ENCODE data around the gene NLRP5. TPM values are rescaled to one million over a fixed set of nuclear protein-coding genes. Genes with fewer than 3 reads are reported as not detected.

Gene NLRP5
- total and polyA plus RNA-seq, 10 donors: not detected

GRCh38 chr19:56083668-56084067 lies 97.1 kb downstream of the NLRP5 start:
- Histone ChIP-seq H3K4me3 (no peak overlapping the region), H3K36me3 (peaks cover 0 to 41% (median 13%) of the 10 kb centered on the region in 6 donors), H3K9me3 (no peaks in the 10 kb centered on the region), H3K4me1 (peaks cover 12 to 65% (median 31%) of the 10 kb centered on the region in 6 donors), H3K27me3 (replicated peaks in 1 of 7) (peaks cover 0 to 4% (median 0%) of the 10 kb centered on the region in 7 donors), H3K27ac (no peak overlapping the region)
- intact Hi-C loops (cut with DNase I; ENCODE audit: low total_unique reads): no loop called here
- TF ChIP-seq POLR2AphosphoS5 (IDR thresholded peaks at IDR 0.05) (peak in 1 of 3 donors; percentile 18), POLR2A (IDR thresholded peaks at IDR 0.05) (no peak), CTCF (IDR thresholded peaks at IDR 0.05 in 8 of 11, conservative IDR thresholded peaks at IDR 0.05 in 3 of 11) (no peak)
- WGBS, 5 donors: 70 to 89% (median 74%) methylated on average over 9 of the region's 9 CpGs
- peak; percentile 4 for DNase-seq

- WGBS, 5 donors: 70 to 87% (median 82%) methylated on average over 6 to 18 of the region's 18 CpGs
- peaks cover 0 to 54% (median 27%) of the 10 kb centered on the region in 6 donors for H3K36me3 ChIP-seq
- peak; percentile 59 for DNase-seq
- no peak for TF ChIP-seq CTCF (IDR thresholded peaks at IDR 0.05 in 8 of 11, conservative IDR thresholded peaks at IDR 0.05 in 3 of 11)
- peak in 2 of 3 donors; percentile 33 to 68 for TF ChIP-seq POLR2AphosphoS5 (IDR thresholded peaks at IDR 0.05)
- H3K9me3 ChIP-seq: no peaks in the 10 kb centered on the region
- H3K27ac ChIP-seq: peak overlapping the region in 1 of 8 donors; percentile 65
- H3K4me1 ChIP-seq: peaks cover 12 to 72% (median 34%) of the 10 kb centered on the region in 6 donors
- peaks cover 0 to 4% (median 0%) of the 10 kb centered on the region in 7 donors for H3K27me3 ChIP-seq (replicated peaks in 1 of 7)
- intact Hi-C loops (cut with DNase I; ENCODE audit: low total_unique reads): no loop called here
- H3K4me3 ChIP-seq: no peak overlapping the region
Measured at GRCh38 chr19:56084835-56085536, 98.4 kb downstream of the NLRP5 start.

- DNase-seq: no peak
- no peak for TF ChIP-seq CTCF (IDR thresholded peaks at IDR 0.05 in 8 of 11, conservative IDR thresholded peaks at IDR 0.05 in 3 of 11)
- TF ChIP-seq POLR2AphosphoS5 (IDR thresholded peaks at IDR 0.05): peak in 1 of 3 donors; percentile 21
- TF ChIP-seq POLR2A (IDR thresholded peaks at IDR 0.05): no peak
- Histone ChIP-seq H3K4me3 (no peak overlapping the region), H3K27me3 (replicated peaks in 1 of 7) (peaks cover 0 to 4% (median 0%) of the 10 kb centered on the region in 7 donors), H3K27ac (peak overlapping the region in 3 of 8 donors; percentile 43 to 65 (median 54)), H3K9me3 (no peaks in the 10 kb centered on the region), H3K4me1 (peaks cover 12 to 77% (median 34%) of the 10 kb centered on the region in 6 donors), H3K36me3 (peaks cover 0 to 61% (median 34%) of the 10 kb centered on the region in 6 donors)
- intact Hi-C loops (cut with DNase I; ENCODE audit: low total_unique reads): no loop called here
- 75 to 94% (median 82%) methylated on average over 9 to 10 of the region's 10 CpGs for WGBS, 5 donors
Measured at GRCh38 chr19:56085571-56086275, 99.1 kb downstream of the NLRP5 start.
